ENCODE measurements around the gene CLCN7.
A peak's percentile ranks its signal among the peaks of the same experiment; 100 is the strongest.

Gene CLCN7

DNA sequence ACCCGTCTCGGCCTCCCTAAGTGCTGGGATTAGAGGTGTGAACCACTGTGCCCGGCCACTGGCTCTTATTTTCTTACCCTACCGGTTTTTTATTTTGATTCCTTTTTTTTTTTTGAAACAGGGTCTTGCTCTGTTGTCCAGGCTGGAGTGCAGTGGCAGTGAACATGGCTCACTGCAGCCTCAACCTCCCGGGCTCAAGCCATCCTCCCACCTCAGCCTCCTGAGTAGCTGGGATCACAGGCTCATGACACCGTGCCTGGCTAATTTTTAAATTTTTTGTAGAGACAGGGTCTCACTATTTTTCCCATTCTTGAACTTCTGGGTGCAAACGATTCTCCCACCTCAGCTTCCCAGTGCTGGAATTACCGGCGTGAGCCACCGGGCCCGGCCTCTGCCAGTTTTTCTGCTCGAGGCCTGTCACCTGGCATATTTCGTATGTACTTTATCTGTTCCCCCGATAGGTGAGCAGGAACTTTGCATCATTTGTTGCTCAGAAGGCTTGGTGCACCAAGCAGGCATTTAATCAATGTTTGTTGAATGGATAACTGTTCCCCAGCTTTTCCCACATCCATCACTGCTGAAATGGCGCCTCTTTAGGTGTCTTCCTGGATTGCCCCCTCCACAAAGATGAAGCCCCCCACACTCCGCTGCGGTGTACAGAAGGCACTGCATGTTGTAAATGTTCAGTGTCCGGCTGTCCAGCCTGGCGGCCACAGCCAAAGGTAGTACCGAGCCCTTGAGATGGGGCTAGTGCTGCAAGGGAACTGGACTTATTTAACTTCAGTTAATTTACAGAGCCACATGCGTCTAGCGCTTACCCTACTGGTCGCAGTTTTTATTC lies 17.5 kb upstream of the CLCN7 start:
- DNase-seq: no peak
- Histone ChIP-seq H3K4me3 (ENCODE audit: low read depth, low read length) (peak overlapping the region; percentile 74), H3K27ac (no peak overlapping the region), H3K27me3 (replicated peaks) (no peaks in the 10 kb centered on the region), H3K36me3 (replicated peaks) (peaks cover 7% of the 10 kb centered on the region)
- in situ Hi-C loops (cut with HindIII; ENCODE audit: low pct_ligation_motif_present, low sequenced_read_pairs): no loop called here
- TF ChIP-seq, protein P1, sequence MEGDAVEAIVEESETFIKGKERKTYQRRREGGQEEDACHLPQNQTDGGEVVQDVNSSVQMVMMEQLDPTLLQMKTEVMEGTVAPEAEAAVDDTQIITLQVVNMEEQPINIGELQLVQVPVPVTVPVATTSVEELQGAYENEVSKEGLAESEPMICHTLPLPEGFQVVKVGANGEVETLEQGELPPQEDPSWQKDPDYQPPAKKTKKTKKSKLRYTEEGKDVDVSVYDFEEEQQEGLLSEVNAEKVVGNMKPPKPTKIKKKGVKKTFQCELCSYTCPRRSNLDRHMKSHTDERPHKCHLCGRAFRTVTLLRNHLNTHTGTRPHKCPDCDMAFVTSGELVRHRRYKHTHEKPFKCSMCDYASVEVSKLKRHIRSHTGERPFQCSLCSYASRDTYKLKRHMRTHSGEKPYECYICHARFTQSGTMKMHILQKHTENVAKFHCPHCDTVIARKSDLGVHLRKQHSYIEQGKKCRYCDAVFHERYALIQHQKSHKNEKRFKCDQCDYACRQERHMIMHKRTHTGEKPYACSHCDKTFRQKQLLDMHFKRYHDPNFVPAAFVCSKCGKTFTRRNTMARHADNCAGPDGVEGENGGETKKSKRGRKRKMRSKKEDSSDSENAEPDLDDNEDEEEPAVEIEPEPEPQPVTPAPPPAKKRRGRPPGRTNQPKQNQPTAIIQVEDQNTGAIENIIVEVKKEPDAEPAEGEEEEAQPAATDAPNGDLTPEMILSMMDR (IDR thresholded peaks at IDR 0.05; ENCODE audit: low read depth, low read length, missing control alignments): no peak

DNA sequence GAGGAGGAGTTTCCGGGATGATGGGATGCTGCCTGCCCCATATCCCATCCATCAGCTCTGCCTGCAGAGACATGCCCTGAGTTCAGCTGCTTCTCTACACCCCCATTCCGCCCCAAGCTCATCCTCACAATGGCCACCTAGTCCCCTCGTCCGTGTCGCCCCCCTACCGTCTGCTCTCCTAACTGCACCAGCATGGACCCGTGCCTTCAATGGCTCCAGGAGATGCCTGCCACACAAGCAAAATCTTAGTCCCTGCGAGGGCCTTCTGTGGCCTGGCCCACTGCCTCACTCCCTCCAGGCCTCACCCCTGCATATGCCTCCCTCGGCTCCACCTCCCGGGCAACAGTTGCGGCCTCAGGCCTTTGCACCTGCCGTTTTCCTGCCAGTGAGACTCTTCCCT lies 16.5 kb upstream of the CLCN7 start:
- Histone ChIP-seq H3K36me3 (replicated peaks) (peaks cover 7% of the 10 kb centered on the region), H3K27ac (no peak overlapping the region), H3K4me3 (ENCODE audit: low read depth, low read length) (no peak overlapping the region), H3K27me3 (replicated peaks) (no peaks in the 10 kb centered on the region)
- in situ Hi-C loops (cut with HindIII; ENCODE audit: low pct_ligation_motif_present, low sequenced_read_pairs): no loop called here
- TF ChIP-seq, protein P1 (IDR thresholded peaks at IDR 0.05; ENCODE audit: low read depth, low read length, missing control alignments): no peak
- DNase-seq: no peak

DNA sequence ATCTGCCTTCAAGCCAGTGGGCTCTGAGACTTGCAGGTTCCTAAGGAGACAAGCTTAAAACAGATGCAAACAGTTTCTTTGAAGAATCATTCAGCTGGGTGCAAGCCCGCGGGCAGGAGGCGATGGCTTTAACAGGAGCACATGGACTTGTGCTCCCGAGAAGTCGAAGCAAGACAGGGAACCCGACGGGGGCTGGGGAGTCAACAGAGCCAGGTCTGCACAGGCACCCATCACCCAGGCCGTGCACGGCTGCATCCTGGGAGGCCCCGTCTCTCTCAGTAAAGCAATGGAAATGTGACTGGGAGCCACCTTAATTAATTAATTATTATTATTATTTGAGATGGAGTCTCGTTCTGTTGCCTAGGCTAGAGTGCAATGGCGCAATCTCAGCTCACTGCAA lies 14.2 kb upstream of the CLCN7 start:
- in situ Hi-C loops (cut with HindIII; ENCODE audit: low pct_ligation_motif_present, low sequenced_read_pairs): no loop called here
- Histone ChIP-seq H3K4me3 (ENCODE audit: low read depth, low read length) (no peak overlapping the region), H3K27me3 (replicated peaks) (no peaks in the 10 kb centered on the region), H3K27ac (no peak overlapping the region), H3K36me3 (replicated peaks) (no peaks in the 10 kb centered on the region)
- no peak for DNase-seq
- TF ChIP-seq, protein P1 (IDR thresholded peaks at IDR 0.05; ENCODE audit: low read depth, low read length, missing control alignments): no peak

DNA sequence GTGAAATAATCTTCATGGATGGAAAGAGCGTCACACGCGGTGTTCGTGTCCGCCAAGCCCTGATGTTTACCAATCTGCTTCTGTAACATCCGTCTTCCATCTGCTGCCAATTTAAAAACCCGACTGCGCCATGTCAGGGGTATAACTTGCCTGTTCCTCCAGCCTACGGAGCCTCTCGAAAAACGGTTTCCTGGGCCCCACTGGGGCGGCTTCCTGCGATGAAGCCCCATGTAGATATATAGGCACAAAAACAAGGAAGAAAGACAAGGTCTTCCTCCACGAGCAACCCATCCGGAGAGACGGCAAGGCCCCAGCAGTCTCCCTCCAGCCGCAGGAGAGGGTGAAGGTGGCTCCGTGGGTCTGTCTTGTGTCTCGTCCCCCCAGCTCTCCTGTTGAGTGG lies 13.8 kb upstream of the CLCN7 start, which contains the start of gene PTX4:
TSS of gene PTX4 (minus strand) at position 326 of the 400 bp plus-strand sequence. CDS start at position 291, 35 bp downstream.
- H3K27me3 ChIP-seq (replicated peaks): no peaks in the 10 kb centered on the region
- TF ChIP-seq, protein P1 (IDR thresholded peaks at IDR 0.05; ENCODE audit: low read depth, low read length, missing control alignments): no peak
- no peak within 1 kb of the TSS for H3K27ac ChIP-seq
- DNase-seq: no peak
- in situ Hi-C loops (cut with HindIII; ENCODE audit: low pct_ligation_motif_present, low sequenced_read_pairs): no loop called here
- H3K36me3 ChIP-seq (replicated peaks): no peaks in the 10 kb centered on the region
- no peak within 1 kb of the TSS for H3K4me3 ChIP-seq (ENCODE audit: low read depth, low read length)

DNA sequence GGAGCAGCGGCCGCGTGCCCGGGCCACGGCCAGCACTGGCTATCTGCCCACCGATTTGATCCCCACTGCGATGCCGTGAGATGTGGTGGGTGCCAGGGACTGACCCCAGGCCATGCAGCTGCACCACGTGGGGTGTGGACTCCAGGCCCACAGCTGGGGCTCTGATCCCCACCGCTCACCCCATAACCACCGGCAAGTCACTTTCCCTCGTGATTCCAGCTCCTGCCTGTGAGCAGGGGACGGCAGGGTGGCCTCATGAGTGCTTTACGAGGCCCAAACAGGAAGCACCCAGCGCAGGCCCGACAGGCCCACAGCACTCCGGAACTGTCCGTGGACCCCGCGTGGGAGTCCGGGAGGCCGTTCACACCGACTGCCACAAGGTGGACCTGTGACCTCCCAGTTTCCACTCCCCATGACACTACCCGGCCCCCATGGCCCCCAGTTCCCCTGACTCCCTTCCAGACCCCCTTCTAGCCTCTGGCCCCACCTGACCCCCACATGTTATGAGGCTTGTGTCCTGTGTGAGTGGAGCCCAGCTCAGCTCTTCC lies 13.3 kb upstream of the CLCN7 start:
- H3K36me3 ChIP-seq (replicated peaks): no peaks in the 10 kb centered on the region
- H3K27me3 ChIP-seq (replicated peaks): no peaks in the 10 kb centered on the region
- in situ Hi-C loops (cut with HindIII; ENCODE audit: low pct_ligation_motif_present, low sequenced_read_pairs): no loop called here
- no peak overlapping the region for H3K27ac ChIP-seq
- TF ChIP-seq, protein P1 (IDR thresholded peaks at IDR 0.05; ENCODE audit: low read depth, low read length, missing control alignments): no peak
- no peak for DNase-seq
- H3K4me3 ChIP-seq (ENCODE audit: low read depth, low read length): no peak overlapping the region
